ENCODE results near the gene IGF2R. TPM values are rescaled to one million over a fixed set of nuclear protein-coding genes. Genes with fewer than 3 reads are reported as not detected.
"Not testable (repeated sequence)": the region's sequence is repeated elsewhere in the genome, so short reads cannot be mapped to it uniquely, and the experiment has no call there.

IGF2R gene
- total RNA-seq, 2 experiments from 2014 or later = 57.4 to 59.8 TPM

DNA sequence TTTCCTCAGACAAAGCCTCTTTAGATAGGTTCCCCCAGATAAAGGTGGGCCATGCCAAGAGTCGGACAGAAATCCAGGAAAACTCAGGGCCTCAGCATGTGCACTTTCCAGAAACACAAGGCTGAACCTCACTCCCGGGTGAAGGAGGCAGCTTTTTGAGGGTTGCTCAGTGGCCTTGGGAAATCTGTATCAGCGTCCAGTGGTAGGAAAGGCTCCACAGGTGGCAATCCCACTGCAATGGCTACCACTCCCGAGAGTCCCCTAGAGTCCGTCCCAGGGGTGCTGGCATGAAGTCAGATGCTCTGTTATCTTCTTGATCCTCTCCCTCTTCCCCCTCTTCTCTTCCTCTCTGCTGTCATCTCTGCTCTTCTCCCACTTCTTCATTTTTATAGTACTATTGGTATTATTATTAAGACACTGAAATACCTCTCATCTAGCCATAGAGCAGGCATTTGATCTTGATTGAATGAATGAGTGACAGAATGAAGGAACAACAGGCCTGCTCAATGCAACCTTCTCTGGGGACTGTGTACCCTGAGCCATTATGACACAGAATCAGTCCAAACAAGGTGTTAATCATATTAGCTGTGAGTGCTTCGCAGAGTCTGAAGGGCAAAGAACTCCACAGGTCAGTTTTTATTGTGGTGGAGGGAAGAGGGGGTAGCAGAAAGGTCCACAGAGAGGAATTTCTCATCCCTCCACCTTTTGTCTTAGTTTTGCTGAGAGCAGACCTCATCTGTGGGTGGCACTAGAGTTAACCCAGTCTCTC, 166.1 kb downstream of the IGF2R start:
- Mint-ChIP-seq H3K27ac (no peak overlapping the region), H3K27me3 (ENCODE audit: low read depth) (peaks cover 2% of the 10 kb centered on the region), H3K9me3 (ENCODE audit: insufficient read depth) (no peaks in the 10 kb centered on the region), H3K4me3 (no peak overlapping the region), H3K4me1 (ENCODE audit: low read depth) (peaks cover 5% of the 10 kb centered on the region), H3K36me3 (ENCODE audit: low read depth) (no peaks in the 10 kb centered on the region)
- ChIA-PET POLR2A (no interaction called here), CTCF (no interaction called here)
- DNase-seq (no peak), ATAC-seq (no peak)

DNA sequence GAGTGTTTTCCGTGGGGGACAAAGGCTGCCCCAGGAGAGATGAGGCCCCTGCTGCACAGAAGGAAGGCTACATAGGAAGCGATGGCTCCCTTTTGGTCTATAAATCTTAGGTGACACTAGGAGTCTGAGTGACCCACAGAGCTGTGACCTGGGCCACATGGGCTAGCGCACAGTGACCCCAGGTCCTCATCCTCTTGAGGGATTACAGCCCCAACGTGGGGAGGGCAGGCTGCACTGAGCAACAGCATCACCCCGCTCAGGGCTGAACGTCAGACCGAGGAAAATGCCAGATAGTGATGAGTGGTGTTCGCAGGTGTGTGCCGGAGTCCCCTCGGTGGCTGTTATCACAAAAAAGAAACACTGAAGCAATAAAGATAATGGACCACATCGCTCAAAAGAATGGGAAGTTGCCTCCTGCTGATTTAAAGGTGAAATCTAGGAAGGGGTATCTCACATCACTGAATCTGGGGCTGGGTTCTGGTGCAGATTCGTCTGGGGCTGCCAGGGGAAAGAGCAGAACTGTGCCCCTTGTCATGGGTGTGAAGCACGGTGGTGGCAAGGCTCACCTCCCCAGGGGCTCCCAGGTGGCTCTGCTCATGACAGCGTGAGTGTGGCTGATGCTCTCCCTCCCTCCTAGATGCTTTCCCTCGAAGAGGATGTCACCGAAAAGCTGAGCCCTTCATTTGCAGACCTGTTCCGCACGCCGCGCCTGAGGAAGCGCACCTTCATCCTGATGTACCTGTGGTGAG, 167.2 kb downstream of the IGF2R start:
- POLR2A ChIA-PET = no interaction called here
- Mint-ChIP-seq H3K4me1 (ENCODE audit: low read depth) (peaks cover 5% of the 10 kb centered on the region), H3K9me3 (ENCODE audit: insufficient read depth) (no peaks in the 10 kb centered on the region), H3K4me3 (no peak overlapping the region), H3K36me3 (ENCODE audit: low read depth) (no peaks in the 10 kb centered on the region), H3K27ac (no peak overlapping the region), H3K27me3 (ENCODE audit: low read depth) (peaks cover 2% of the 10 kb centered on the region)
- no peak for DNase-seq
- ATAC-seq = no peak
- CTCF ChIA-PET = no interaction called here

GRCh38 chr6:160137130-160137988, 168.5 kb downstream of the IGF2R start:
- POLR2A ChIA-PET = interaction anchor here (1.0 kb wide), 1 partner anchor 169 kb away, joined by 3 read pairs; no protein-coding TSS in a partner anchor
- DNase-seq = no peak
- CTCF ChIA-PET = interaction anchor here (1.0 to 2.6 kb wide), 11 partner anchors 8 to 504 kb away, joined by 3 to 29 read pairs (median 3); no protein-coding TSS in a partner anchor

GRCh38 chr6:160137989-160138835, 169.3 kb downstream of the IGF2R start:
- Mint-ChIP-seq H3K9me3 (ENCODE audit: insufficient read depth) (no peaks in the 10 kb centered on the region), H3K4me1 (ENCODE audit: low read depth) (peaks cover 5% of the 10 kb centered on the region), H3K27me3 (ENCODE audit: low read depth) (peaks cover 2% of the 10 kb centered on the region), H3K36me3 (ENCODE audit: low read depth) (no peaks in the 10 kb centered on the region), H3K4me3 (no peak overlapping the region), H3K27ac (no peak overlapping the region)
- DNase-seq (peak; percentile 79), ATAC-seq (peak; percentile 58)
- POLR2A ChIA-PET = interaction anchor here (1.0 kb wide), 1 partner anchor 170 kb away, joined by 3 read pairs; no protein-coding TSS in a partner anchor
- CTCF ChIA-PET = interaction anchor here (1.0 to 2.6 kb wide), 15 partner anchors 9 to 505 kb away, joined by 3 to 29 read pairs (median 3); no protein-coding TSS in a partner anchor

More at GRCh38 chr6:160137130-160137988, 168.5 kb downstream of the IGF2R start:
- Mint-ChIP-seq H3K27me3 (ENCODE audit: low read depth) (peaks cover 2% of the 10 kb centered on the region), H3K36me3 (ENCODE audit: low read depth) (no peaks in the 10 kb centered on the region), H3K27ac (no peak overlapping the region), H3K4me3 (no peak overlapping the region), H3K9me3 (ENCODE audit: insufficient read depth) (no peaks in the 10 kb centered on the region), H3K4me1 (ENCODE audit: low read depth) (peaks cover 5% of the 10 kb centered on the region)
- ATAC-seq = no peak

- POLR2A ChIA-PET = interaction anchor here (1.0 kb wide), 1 partner anchor 171 kb away, joined by 3 read pairs; no protein-coding TSS in a partner anchor
- ATAC-seq (no peak), DNase-seq (no peak)
- Mint-ChIP-seq H3K27me3 (ENCODE audit: low read depth) (peaks cover 2% of the 10 kb centered on the region), H3K36me3 (ENCODE audit: low read depth) (no peaks in the 10 kb centered on the region), H3K27ac (no peak overlapping the region), H3K4me3 (no peak overlapping the region), H3K4me1 (ENCODE audit: low read depth) (peaks cover 5% of the 10 kb centered on the region), H3K9me3 (ENCODE audit: insufficient read depth) (no peaks in the 10 kb centered on the region)
- CTCF ChIA-PET = interaction anchor here (1.0 to 2.6 kb wide), 12 partner anchors 8 to 506 kb away, joined by 3 to 29 read pairs (median 3); no protein-coding TSS in a partner anchor
These were observed 170.0 kb downstream of the IGF2R start for GRCh38 chr6:160138839-160139419.

- DNase-seq (no peak), ATAC-seq (no peak)
- Mint-ChIP-seq H3K4me3 (no peak overlapping the region), H3K36me3 (ENCODE audit: low read depth) (no peaks in the 10 kb centered on the region), H3K27ac (no peak overlapping the region), H3K27me3 (ENCODE audit: low read depth) (peaks cover 2% of the 10 kb centered on the region), H3K9me3 (ENCODE audit: insufficient read depth) (no peaks in the 10 kb centered on the region), H3K4me1 (ENCODE audit: low read depth) (peaks cover 5% of the 10 kb centered on the region)
- ChIA-PET POLR2A (no interaction called here), CTCF (interaction anchor here (2.2 kb wide), 1 partner anchor 316 kb away, joined by 29 read pairs; no protein-coding TSS in a partner anchor)
These were observed 170.6 kb downstream of the IGF2R start for GRCh38 chr6:160139420-160139851.

GRCh38 chr6:160140493-160140892, 171.6 kb downstream of the IGF2R start:
- H3K36me3 Mint-ChIP-seq (ENCODE audit: low read depth); H3K27me3 Mint-ChIP-seq (ENCODE audit: low read depth); POLR2A ChIA-PET; H3K4me3 Mint-ChIP-seq; H3K4me1 Mint-ChIP-seq (ENCODE audit: low read depth); DNase-seq; H3K27ac Mint-ChIP-seq; CTCF ChIA-PET; ATAC-seq; H3K9me3 Mint-ChIP-seq (ENCODE audit: insufficient read depth): not testable (repeated sequence)

- no peaks in the 10 kb centered on the region for H3K36me3 Mint-ChIP-seq (ENCODE audit: low read depth)
- no peaks in the 10 kb centered on the region for H3K27me3 Mint-ChIP-seq (ENCODE audit: low read depth)
- H3K4me1 Mint-ChIP-seq (ENCODE audit: low read depth) = peaks cover 5% of the 10 kb centered on the region
- POLR2A ChIA-PET = no interaction called here
- H3K27ac Mint-ChIP-seq = no peak overlapping the region
- H3K9me3 Mint-ChIP-seq (ENCODE audit: insufficient read depth) = no peaks in the 10 kb centered on the region
- no peak overlapping the region for H3K4me3 Mint-ChIP-seq
- CTCF ChIA-PET = interaction anchor here (1.0 kb wide), 1 partner anchor 393 kb away, joined by 3 read pairs; no protein-coding TSS in a partner anchor
- no peak for DNase-seq
- no peak for ATAC-seq
These were observed 172.3 kb downstream of the IGF2R start for GRCh38 chr6:160141001-160141726.

DNA sequence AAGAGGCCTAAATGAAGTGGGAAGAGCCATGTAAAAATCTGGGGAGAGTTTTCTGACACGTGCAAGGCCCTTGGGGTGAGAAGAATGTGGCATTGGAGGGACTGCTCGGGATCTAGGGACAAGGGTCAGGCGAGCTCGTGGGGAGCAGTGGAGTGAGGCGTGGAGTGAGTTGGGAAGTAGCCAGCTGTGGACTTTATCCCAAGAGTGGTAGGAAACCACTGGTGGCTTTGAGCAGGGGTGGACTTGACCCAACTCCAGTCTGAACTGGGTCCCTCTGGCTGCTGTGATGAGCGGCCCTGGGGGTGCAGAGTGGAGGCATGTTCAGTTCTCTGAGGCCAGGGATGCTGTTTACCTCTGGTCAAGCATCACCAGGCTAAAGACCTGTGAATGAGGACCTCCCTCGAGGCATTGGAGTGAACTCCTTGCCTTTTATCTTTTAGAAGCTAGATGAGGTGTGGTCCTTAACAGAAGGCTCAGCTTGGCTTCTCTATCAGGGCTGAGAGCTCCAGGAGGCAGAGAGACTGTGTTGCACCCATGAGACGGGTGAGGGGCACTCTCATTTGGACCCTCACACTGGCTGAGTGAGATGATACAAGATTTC, 173.3 kb downstream of the IGF2R start:
- DNase-seq (no peak), ATAC-seq (no peak)
- Mint-ChIP-seq H3K9me3 (ENCODE audit: insufficient read depth) (no peaks in the 10 kb centered on the region), H3K36me3 (ENCODE audit: low read depth) (no peaks in the 10 kb centered on the region), H3K27ac (no peak overlapping the region), H3K4me1 (ENCODE audit: low read depth) (peaks cover 5% of the 10 kb centered on the region), H3K27me3 (ENCODE audit: low read depth) (no peaks in the 10 kb centered on the region), H3K4me3 (no peak overlapping the region)
- ChIA-PET POLR2A (no interaction called here), CTCF (interaction anchor here (0.7 to 1.0 kb wide), 2 partner anchors 313 to 392 kb away, joined by 3 read pairs; no protein-coding TSS in a partner anchor)
